HepG2 (cell line): ENCODE measurements around the gene PKM. TPM values are rescaled to one million over a fixed set of nuclear protein-coding genes. Genes with fewer than 3 reads are reported as not detected.
A peak's percentile ranks its signal among the peaks of the same experiment; 100 is the strongest.

Experiments used
- CHD4 ChIP-seq: fragments of 200-600 bp; sonication (generic); IDR thresholded peaks from 2 replicates; pipeline ENCODE4 v1.7.0; 2017; ENCODE audit warnings: mild to moderate bottlenecking, low read length, borderline replicate concordance
- DDIT3 ChIP-seq: sonication (generic); formaldehyde crosslinking; IDR thresholded peaks from 2 replicates; pipeline ENCODE4 v1.4.0; 2020; ENCODE audit warnings: mild to moderate bottlenecking, missing genetic modification reagents
- IRX3 ChIP-seq: sonication (generic); formaldehyde crosslinking; IDR thresholded peaks from 2 replicates; pipeline ENCODE4 v1.8.1; 2023; ENCODE audit warnings: mild to moderate bottlenecking, low read depth, missing genetic modification reagents, borderline replicate concordance
- KAT8 ChIP-seq: IDR thresholded peaks from 2 replicates; pipeline ENCODE4 v1.6.1; 2016; ENCODE audit warnings: missing genetic modification reagents, missing compliant biosample characterization
- MAZ ChIP-seq, 2 experiments: sonication (generic) in 1 of 2; formaldehyde crosslinking in 1 of 2; IDR thresholded peaks; 2 replicates each; pipeline versions ENCODE4 v1.5.0 to v1.6.1; 2012 to 2020; ENCODE audit warnings: low read depth in 2 of 2, mild to moderate bottlenecking in 2 of 2, borderline replicate concordance in 1 of 2, improper control_type of control experiment in 1 of 2, low read length in 1 of 2, missing genetic modification reagents in 1 of 2, moderate library complexity in 1 of 2
- PHF8 ChIP-seq: sonication (generic); formaldehyde crosslinking; IDR thresholded peaks from 2 replicates; pipeline ENCODE4 v1.5.0; 2020; ENCODE audit warnings: missing genetic modification reagents
- PRPF4 ChIP-seq: fragments of 200-400 bp; formaldehyde crosslinking; IDR thresholded peaks from 2 replicates; pipeline ENCODE4 v1.6.1; 2016; ENCODE audit warnings: low read length, low read depth; ENCODE audit not compliant: poor library complexity, severe bottlenecking
- RARA ChIP-seq: IDR thresholded peaks from 2 replicates; pipeline ENCODE4 v1.6.1; 2016; ENCODE audit warnings: missing genetic modification reagents, missing compliant biosample characterization
- REST ChIP-seq, 2 experiments: IDR thresholded peaks; 2 replicates each; pipeline ENCODE4 v1.6.1; 2011 to 2012; ENCODE audit warnings: low read length in 2 of 2, borderline replicate concordance in 1 of 2, low read depth in 1 of 2, mild to moderate bottlenecking in 1 of 2, moderate library complexity in 1 of 2
- RFXANK ChIP-seq: IDR thresholded peaks from 2 replicates; pipeline ENCODE4 v1.6.1; 2016
- SP2 ChIP-seq: sonication (generic); formaldehyde crosslinking; IDR thresholded peaks from 2 replicates; pipeline ENCODE4 v1.5.1; 2020; ENCODE audit warnings: mild to moderate bottlenecking, missing genetic modification reagents
- TBX3 ChIP-seq: fragments of 450-650 bp; IDR thresholded peaks from 2 replicates; pipeline ENCODE4 v1.6.1; 2017; ENCODE audit warnings: antibody characterized with exemption, mild to moderate bottlenecking, inconsistent platforms, borderline replicate concordance
- YEATS4 ChIP-seq: sonication (generic); formaldehyde crosslinking; IDR thresholded peaks from 2 replicates; pipeline ENCODE4 v1.4.0; 2020; ENCODE audit warnings: missing genetic modification reagents, borderline replicate concordance
- ZBTB38 ChIP-seq: sonication (generic); formaldehyde crosslinking; IDR thresholded peaks from 2 replicates; pipeline ENCODE4 v1.5.1; 2020; ENCODE audit warnings: mild to moderate bottlenecking, missing genetic modification reagents
- ZBTB4 ChIP-seq: sonication (generic); formaldehyde crosslinking; IDR thresholded peaks from 2 replicates; pipeline ENCODE4 v1.4.0; 2020; ENCODE audit warnings: missing genetic modification reagents, mild to moderate bottlenecking, borderline replicate concordance
- ZFP1 ChIP-seq: IDR thresholded peaks from 2 replicates; pipeline ENCODE4 v1.6.1; 2016
- ZNF10 ChIP-seq: sonication (generic); formaldehyde crosslinking; IDR thresholded peaks from 2 replicates; pipeline ENCODE4 v1.4.0; 2020; ENCODE audit warnings: mild to moderate bottlenecking, low read depth, missing genetic modification reagents, borderline replicate concordance
- ZNF256 ChIP-seq: sonication (generic); formaldehyde crosslinking; conservative IDR thresholded peaks from 2 replicates; pipeline ENCODE4 v1.4.0; 2020; ENCODE audit warnings: missing genetic modification reagents
- ZNF383 ChIP-seq: sonication (generic); formaldehyde crosslinking; IDR thresholded peaks from 2 replicates; pipeline ENCODE4 v1.4.0; 2020; ENCODE audit warnings: missing genetic modification reagents, mild to moderate bottlenecking, borderline replicate concordance
- ZNF446 ChIP-seq: sonication (generic); formaldehyde crosslinking; IDR thresholded peaks from 2 replicates; pipeline ENCODE4 v1.5.0; 2020; ENCODE audit warnings: mild to moderate bottlenecking, missing genetic modification reagents
- ZNF775 ChIP-seq: sonication (generic); formaldehyde crosslinking; IDR thresholded peaks from 2 replicates; pipeline ENCODE4 v1.4.0; 2020; ENCODE audit warnings: missing genetic modification reagents, mild to moderate bottlenecking, moderate library complexity, borderline replicate concordance
- ZNF83 ChIP-seq: sonication (generic); formaldehyde crosslinking; IDR thresholded peaks from 2 replicates; pipeline ENCODE4 v1.4.0; 2020; ENCODE audit warnings: missing genetic modification reagents, mild to moderate bottlenecking, borderline replicate concordance
- polyA plus RNA-seq, 8 experiments: library from polyadenylated mRNA; depleted of rRNA in 3 of 8; stranded (reverse) in 7 of 8; unstranded in 1 of 8; fragments of >200 nt; fragmentation: Illumina TruSeq in 4 of 8; extraction: Trizol in 4 of 8; gene quantifications; 2 replicates each; pipeline versions ENCODE4 v1.2.1 to v1.2.3, GENCODE V29; 2011 to 2016; ENCODE audit warnings: low read depth in 4 of 8, missing spikeins in 1 of 8, mixed read lengths in 1 of 8; ENCODE audit not compliant: insufficient read depth in 1 of 8
- total RNA-seq, 5 experiments: library from RNA; depleted of rRNA; stranded (reverse); fragments of >200 nt; fragmentation: Illumina TruSeq; extraction: Trizol; gene quantifications; 2 replicates each; pipeline ENCODE4 v1.2.3, GENCODE V29; 2016; ENCODE audit warnings: low read depth in 1 of 5

The PKM gene
- total and polyA plus RNA-seq, 2 of the 13 experiments (the other 11 are each of a cell fraction or from before 2014, with no cell fraction given): 488 to 780 TPM

- TF ChIP-seq REST (IDR thresholded peaks at IDR 0.05; ENCODE audit: borderline replicate concordance in 1 of 2, low read depth in 1 of 2, low read length in 2 of 2) (no peak), TBX3 (no peak), MAZ (IDR thresholded peaks at IDR 0.05; ENCODE audit: borderline replicate concordance, low read depth, low read length) (peak; percentile 23; the same call in 1 of the 2 replicates), MAZ (CRISPR knock-in tag; IDR thresholded peaks at IDR 0.05; ENCODE audit: low read depth) (peak; percentile 75), IRX3 (CRISPR knock-in tag) (peak; percentile 52), SP2 (CRISPR knock-in tag) (no peak), DDIT3 (CRISPR knock-in tag) (no peak), PRPF4 (peak; percentile 44), RFXANK (CRISPR knock-in tag) (no peak), PHF8 (no peak; the same call in 1 of the 2 replicates), ZNF383 (CRISPR knock-in tag) (no peak), CHD4 (no peak), ZNF775 (CRISPR knock-in tag) (no peak), YEATS4 (CRISPR knock-in tag) (peak; percentile 55; the same call in 1 of the 2 replicates), ZFP1 (CRISPR knock-in tag) (no peak), ZNF83 (no peak), RARA (CRISPR knock-in tag) (0 out of 2 replicates have a peak, but pooled peaks have one; percentile 24), ZNF446 (CRISPR knock-in tag) (peak; percentile 78; the same call in 1 of the 2 replicates), KAT8 (CRISPR knock-in tag) (0 out of 2 replicates have a peak, but pooled peaks have one; percentile 44), ZBTB4 (CRISPR knock-in tag) (no peak), ZNF256 (no peak), ZBTB38 (CRISPR knock-in tag) (no peak), ZNF10 (CRISPR knock-in tag) (no peak)
Measured at GRCh38 chr15:72230197-72231065, 559 bp downstream of the PKM start (continued).
